SW 1271 (cell line): ENCODE data around the gene RNF4.
A peak's percentile ranks its signal among the peaks of the same experiment; 100 is the strongest.
"Not testable (repeated sequence)": the region's sequence is repeated elsewhere in the genome, so short reads cannot be mapped to it uniquely, and the experiment has no call there.

Experiments
- DNase-seq, 2 experiments: peaks; one replicate each; lab custom pipeline; 2025; lab: John Stamatoyannopoulos, UW

RNF4 gene

DNA sequence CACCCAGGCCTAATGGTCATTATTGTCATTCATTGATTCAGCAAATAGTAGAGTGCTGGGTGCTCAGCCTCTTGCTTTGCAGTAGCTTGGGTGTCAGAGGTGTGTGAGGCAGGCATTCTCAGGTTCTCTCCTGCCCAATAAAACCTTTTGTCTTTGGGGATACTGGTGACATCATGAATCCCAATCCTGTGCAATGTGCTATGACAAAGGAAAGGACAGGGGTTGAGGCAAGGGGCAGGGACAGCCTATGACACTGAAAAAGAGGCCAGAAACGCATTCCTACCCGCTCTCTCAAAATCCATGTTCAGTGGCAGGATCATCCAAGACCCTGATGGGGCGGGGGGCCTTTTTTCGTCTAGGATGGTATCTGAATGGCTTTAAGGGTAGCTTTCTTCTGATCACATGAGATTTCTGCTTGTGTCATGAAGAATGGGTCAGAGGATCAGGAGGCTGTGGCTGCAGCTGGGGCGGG, 66.0 kb downstream of the RNF4 start:
- no peak for DNase-seq

DNA sequence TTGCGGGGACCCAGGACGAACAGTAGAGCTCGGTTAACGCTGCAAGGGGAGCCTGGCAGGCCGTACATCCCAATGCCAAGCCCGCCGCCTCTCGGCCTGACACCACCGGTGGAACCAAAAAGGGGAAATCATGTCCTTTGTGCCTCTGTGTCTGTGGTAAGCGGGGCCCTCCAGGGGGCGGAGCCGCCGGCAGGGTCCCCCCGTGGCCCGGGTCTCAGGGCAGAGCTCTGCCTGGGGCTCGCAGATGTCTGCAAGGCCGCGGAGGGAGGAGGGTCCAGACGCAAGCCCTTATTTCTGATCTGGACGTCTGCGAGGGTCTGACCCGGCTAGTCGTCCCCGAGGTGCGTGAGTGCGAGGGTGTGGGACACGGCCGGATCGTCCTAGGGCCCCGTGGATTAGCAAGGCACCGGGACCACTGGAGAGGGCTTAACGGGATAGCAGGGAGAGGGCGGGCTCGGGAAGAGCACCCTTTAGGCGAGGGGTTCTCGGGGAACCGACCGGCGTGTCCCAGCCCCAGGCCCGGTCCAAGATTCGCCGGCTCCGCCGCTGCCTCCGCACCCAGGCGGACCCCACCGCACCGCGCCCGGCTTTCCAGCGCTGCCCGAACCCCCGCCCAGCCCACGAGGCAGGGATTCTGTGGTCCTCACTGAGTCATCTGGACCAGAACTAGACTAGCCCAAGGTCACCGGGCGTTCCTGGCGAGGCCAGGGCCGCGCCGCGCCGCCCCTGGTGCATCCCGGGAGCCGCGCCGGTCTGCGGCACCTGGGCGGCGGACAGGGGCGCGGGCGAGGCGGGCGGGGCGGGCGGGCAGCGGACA, 66.7 kb downstream of the RNF4 start:
- no peak for DNase-seq

DNA sequence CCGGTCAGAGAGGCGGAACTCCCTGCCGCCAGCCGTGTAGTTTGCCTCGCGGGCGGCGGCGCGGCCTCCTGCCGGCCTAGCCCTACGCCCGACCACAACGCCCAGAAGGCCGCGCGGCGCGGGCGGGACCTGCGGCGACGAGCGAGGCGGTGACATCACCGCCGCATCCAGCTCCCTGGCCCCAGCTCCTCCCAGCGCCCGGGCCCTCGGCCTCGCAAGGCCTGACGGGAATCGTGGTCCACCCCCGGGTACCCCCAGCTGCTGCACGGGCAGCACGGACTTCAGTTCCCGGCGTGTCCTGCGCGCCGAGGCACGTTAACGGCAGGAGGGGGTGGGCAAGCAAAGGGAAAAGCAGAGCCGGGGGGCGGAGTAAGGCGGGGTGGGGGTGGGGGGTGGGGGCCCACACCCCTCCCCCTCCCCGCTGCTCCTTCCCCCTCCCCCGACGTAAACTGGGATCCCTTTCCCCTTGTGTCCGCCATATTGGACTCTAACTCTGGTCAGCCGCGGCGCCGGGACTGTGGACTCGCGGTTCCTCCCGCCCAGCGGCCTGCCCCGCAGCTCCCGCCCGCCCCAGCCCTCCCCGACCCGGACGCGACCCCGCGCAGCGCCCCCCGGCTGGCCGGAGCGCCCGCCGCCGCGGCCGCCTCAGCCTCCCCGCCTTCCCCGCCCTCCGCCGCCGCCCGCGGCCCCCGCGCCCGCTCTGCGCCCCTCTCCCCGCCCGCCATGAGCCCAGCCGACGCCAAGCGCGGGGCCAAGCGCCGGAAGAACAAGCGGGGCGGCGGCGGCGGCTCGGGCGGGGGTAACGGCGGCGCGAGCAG, 67.5 kb downstream of the RNF4 start, which contains the start of gene FAM193A:
Gene FAM193A (plus strand): TSS at position 455 of the 818 bp plus-strand sequence. CDS start 269 bp downstream, at position 724.
- DNase-seq: peak; percentile 95 to 96

DNA sequence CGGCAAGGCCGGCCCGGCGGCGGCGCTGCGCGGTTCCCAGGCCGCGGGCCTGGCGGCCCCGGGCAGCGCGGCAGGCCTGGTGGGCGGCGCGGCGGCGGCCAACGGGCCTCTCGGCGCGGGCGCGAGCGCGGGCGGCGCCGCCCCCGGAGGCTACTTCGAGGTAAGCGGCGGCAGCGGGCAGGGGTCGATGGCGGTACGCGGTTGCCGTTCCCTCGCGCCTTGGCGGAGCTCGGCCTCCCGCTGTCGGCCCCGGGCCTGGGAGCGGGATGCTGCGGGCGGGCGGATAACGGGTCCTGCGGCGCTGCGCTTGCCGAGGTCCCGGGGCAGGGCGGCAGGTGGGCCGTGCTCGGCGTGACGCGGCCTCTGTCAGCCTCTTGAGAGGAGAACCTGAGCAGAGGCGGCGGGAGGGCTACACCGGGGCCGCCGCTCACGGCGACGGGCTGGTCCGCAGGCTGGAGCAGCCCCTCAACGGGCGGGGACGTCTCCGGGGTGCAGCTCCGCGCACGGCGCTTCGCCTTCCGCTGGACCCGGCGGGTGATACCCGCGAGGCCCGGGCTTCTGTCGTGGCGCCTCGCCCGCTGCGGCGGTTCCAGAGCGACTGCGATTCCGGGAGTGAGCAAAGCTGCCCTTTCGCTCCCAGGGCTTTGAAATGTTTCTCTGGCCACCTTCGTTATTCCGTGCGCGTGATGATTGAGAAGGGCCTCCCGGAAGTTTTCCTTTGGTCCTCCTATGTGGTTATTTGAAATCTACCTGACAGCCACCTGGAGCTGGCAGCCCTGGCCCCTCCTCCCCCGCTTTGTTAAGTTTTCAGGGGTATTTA, 68.3 kb downstream of the RNF4 start:
- no peak for DNase-seq

DNA sequence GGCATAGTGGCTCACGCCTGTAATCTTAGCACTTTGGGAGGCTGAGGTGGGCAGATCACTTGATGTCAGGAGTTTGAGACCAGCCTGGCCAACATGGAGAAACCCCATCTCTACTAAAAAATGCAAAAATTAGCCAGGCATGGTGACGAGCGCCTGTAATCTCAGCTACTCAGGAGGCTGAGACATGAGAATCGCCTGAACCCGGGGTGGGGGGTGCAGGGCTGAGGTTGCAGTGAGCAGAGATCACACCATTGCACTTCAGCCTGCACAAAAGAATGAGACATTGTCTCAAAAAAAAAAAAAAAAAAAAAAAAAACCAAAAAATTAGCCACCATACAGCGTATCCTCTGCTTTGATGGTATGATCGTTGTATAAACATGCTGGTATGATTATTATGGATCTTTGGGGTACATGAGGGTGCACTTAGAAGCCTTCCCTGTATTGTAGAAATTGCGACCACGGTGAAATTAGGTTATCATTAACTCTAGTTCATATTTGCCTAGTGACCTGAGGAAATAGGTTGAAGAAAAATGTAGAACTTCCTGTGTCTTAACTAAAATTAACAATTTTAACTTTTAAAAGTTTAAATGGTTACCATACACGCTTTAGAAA, 74.8 kb downstream of the RNF4 start:
- DNase-seq: not testable (repeated sequence)

DNA sequence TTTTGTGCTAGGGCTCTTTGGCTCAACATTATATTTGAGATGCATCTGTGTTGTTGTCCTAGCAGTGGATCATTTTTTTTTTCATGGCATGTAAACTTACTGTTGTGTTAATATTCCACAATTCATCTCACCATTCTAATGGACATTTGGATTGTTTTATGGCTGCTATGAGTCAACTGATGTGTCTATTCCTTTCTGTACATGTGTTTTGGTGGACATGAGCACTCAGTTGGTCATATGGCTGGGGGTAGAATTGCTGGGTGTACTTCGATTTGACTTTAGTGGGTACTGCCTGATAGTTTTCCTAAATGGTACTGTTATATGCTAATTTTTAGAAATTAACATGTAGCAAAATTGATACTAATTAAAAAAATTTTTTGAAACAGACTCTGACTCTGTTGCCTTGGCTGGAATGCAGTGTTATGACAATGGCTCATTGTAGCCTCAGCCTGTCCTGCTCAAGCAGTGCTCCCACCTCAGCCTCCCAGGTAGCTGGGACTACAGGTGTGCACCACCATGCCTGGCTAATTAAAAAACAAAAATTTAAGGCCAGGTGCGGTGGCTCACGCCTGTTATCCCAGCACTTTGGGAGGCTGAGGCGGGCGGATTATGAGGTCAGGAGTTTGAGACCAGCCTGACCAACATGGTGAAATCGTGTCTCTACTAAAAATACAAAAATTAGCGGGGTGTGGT, 76.6 kb downstream of the RNF4 start:
- DNase-seq: no peak

DNA sequence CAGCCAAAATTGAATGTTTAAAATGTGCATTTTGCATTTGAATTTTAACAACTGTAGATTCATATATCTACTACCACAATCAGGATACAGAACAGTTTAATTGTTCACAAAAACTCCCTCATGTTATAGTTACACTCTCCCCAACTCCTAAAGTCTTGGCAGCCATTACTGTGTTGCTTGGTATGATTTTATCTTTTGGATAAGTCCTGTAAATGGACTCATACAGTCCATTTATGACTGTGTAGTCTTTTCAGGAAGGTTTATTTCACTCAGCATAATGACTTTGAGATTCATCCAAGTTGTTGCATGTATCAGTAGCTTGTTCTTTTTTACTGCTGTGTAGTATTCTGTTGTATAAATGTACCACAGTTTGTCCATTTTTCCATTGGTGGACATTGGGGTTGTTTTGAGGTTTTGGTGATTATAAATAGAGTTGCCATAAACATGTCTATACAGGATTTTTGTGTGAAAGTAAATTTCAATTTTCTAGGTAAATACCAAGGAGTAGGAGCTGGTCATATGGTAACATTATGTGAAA, 77.4 kb downstream of the RNF4 start:
- no peak for DNase-seq

DNA sequence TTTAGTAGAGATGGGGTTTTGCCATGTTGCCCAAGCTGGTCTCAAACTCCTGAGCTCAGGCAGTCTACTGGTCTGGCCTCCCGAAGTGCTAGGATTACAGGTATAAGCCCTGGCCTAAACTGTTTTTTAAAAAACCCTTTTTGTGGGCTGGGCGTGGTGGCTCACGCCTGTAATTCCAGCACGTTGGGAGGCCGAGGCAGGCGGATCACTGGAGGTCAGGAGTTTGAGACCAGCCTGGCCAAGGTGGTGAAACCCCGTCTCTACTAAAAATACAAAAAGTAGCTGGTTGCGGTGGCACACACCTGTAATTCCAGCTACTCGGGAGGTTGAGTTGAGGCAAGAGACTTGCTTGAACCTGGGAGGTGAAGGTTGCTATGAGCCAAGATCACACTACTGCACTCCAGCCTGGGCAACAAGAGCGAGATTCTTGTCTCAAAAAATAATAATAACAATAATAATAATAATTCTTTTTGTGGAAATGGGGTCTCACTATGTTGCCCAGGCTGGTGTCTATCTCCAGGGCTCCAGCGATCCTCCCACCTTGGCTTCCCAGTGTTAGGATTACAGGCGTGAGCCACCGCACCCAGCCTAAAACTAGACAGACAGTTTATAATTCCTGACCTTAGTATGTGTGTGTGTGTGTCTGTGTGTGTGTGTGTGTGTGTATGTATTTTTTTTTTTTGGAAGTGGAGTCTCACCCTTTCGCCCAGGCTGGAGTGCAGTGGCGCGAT, 78.2 kb downstream of the RNF4 start:
- not testable (repeated sequence) for DNase-seq

DNA sequence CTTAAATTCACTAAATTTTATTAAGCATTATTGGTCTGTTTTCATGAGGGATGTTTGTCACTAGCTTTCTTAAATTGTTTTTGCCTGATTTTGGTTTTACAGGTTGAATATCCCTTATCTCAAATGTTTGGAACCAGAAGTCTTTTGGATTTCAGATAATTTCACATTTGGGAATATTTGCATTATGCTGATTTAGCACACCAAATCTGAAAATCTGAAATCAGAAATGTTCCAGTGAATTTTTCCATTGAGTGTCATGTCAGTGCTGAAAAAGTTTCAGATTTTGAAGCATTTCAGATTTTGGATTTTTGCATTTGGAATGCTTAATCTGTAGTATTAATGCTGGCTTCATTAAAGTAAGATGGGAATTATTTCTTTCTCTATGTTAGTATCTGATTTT, 82.2 kb downstream of the RNF4 start:
- DNase-seq: no peak

DNA sequence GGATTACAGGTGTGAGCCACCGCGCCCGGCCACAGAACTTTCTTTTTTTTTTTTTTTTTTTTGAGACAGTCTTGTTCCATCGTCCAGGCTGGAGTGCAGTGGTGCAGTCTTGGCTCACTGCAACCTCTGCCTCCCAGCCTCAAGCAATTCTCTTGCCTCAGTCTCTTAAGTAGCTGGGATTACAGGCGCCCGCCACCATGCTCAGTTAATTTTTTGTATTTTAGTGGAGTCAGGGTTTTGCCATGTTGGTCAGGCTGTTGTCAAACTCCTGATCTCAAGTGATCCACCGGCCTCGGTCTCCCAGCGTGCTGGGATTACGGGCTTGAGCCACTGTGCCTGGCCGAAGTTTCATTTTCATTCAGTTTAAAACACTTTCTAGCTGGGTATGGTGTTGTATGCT, 83.9 kb downstream of the RNF4 start:
- DNase-seq: no peak

DNA sequence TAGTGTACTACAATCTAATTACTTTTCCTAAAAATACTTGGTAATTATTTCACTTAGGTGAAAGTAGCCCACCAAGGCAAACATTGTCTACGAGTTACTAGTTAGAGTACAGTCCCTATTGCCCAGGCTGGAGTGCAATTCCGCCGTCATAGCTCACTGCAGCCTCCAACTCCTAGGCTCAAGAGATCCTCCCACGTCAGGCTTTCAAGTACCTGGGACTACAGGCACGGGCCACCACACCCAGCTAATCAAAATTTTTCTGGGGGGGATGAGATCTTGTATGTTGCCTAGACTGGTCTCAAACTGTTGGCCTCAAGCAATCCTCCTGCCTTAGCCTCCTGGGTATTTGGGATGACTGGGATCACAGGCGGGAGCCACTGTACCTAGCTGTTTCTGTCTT, 89.4 kb downstream of the RNF4 start:
- DNase-seq: no peak

DNA sequence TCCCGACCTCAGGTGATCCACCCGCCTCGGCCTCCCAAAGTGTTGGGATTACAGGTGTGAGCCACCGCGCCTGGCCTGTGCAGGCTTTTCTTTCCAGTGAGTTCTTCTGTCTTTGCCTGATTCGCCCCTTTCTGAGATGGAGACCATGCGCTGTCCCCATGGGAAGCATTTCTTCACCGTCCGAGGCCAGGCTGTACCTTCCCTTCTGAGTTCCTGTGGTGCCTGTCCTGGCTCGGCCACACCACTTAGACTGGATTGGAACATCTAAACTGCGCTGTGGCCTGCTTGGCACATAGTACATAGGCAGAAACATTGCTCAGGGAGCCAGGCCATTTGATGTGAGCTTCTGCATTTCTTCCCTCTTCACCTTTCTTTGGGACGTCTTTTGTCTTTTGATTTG, 91.3 kb downstream of the RNF4 start:
- no peak for DNase-seq
